Retinal pigment epithelial cell (primary cell): ENCODE data around the gene LMAN2.

Source experiments
- DNase-seq: peaks from one replicate; pipeline ENCODE4 v3.0.0-alpha.2; 2010; ENCODE audit warnings: low read depth
- H3K4me3 ChIP-seq: 2 replicates; pipeline ENCODE4 v1.5.1; 2011; ENCODE audit warnings: mild to moderate bottlenecking, low read length, control low read depth, moderate library complexity
- TF ChIP-seq, protein P1 (sequence below): conservative IDR thresholded peaks from 2 replicates; pipeline ENCODE4 v1.5.1; 2011; ENCODE audit warnings: low read depth, low read length, control low read depth, inconsistent platforms

Gene LMAN2

DNA sequence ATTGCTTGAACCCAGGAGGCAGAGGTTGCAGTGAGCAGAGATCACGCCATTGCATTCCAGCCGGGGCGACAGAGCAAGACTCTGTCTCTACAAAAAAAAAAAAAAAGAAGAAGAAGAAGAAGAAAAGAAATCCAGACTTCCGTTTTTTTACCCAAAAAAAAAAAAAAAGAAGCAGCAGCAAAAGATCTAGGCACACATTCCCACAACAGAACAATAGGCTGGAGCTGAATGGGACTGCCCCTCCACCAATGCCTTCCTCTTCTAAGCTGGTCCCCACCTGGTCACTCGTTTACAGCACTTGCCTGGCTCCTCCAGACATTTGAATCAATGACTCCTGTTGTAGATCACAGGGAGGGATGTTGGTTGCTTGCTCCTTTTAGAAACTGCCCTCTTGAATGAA, 1.6 kb upstream of the LMAN2 start:
- no peak for DNase-seq
- TF ChIP-seq, protein P1, sequence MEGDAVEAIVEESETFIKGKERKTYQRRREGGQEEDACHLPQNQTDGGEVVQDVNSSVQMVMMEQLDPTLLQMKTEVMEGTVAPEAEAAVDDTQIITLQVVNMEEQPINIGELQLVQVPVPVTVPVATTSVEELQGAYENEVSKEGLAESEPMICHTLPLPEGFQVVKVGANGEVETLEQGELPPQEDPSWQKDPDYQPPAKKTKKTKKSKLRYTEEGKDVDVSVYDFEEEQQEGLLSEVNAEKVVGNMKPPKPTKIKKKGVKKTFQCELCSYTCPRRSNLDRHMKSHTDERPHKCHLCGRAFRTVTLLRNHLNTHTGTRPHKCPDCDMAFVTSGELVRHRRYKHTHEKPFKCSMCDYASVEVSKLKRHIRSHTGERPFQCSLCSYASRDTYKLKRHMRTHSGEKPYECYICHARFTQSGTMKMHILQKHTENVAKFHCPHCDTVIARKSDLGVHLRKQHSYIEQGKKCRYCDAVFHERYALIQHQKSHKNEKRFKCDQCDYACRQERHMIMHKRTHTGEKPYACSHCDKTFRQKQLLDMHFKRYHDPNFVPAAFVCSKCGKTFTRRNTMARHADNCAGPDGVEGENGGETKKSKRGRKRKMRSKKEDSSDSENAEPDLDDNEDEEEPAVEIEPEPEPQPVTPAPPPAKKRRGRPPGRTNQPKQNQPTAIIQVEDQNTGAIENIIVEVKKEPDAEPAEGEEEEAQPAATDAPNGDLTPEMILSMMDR, result no peak

GRCh38 chr5:177350776-177351391, 584 bp downstream of the LMAN2 start:
- TF ChIP-seq, protein P1, result no peak
- no peak for DNase-seq

More for the DNA sequence above, 1.6 kb upstream of the LMAN2 start:
- no peak overlapping the region for H3K4me3 ChIP-seq

GRCh38 chr5:177349762-177350161, 1.7 kb downstream of the LMAN2 start:
- H3K4me3 ChIP-seq, result peak overlapping the region; percentile 84
- TF ChIP-seq, protein P1, result no peak
- DNase-seq, result no peak

More at GRCh38 chr5:177350776-177351391, 584 bp downstream of the LMAN2 start:
- peak overlapping the region; percentile 84 for H3K4me3 ChIP-seq

DNA sequence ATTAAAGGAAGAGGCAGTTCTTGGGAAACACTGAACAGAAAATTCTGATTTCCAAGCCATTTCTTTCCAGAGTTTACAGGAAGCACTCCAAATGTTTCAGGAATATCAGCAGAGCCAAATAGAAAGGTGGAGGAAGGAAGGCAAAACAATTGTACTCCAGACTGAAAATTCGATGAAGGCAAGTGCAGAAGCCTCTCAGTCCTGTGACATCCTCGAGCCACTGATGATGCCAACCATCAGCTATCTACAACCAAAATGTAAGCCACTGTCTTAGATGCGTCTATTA, 2.2 kb downstream of the LMAN2 start:
- TF ChIP-seq, protein P1, result no peak
- no peak for DNase-seq
- no peak overlapping the region for H3K4me3 ChIP-seq

DNA sequence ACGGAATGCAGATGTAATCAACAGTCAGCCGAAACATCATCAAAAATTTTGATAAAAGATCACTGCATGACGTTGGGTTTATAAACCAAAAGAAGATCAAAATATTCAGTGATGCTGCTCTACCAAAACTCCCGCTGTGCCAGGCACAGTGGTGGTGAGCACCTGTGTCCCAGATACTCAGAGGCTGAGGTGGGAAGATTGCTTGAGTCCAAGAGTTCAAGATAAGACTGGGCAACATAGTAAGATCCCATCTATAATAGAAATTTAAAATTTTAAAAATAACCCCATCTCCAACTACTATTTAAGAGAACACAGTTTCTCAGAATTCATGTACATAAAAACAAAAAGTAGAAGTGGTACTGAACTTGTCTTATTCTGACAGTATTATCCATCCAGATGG, 3.8 kb downstream of the LMAN2 start:
- no peak for DNase-seq
- TF ChIP-seq, protein P1, result no peak
- no peak overlapping the region for H3K4me3 ChIP-seq

DNA sequence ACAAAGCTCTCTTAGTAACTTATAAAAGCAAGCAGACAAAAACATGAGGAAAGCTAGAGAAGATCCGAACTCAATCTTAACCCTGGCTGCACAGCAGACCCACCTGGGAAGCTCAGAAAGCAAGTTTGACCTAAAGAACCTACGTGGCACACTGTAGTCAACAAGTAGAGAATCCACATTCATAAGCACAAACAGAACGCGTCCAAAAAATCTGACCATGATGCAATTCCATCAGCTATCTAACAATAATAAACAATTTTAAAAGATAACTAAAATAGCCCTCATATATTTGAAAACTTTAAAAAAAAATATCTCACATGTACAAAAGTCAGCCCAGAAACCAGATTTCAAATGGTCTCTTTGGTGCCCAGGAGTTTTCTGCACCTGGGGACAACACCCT, 4.6 kb downstream of the LMAN2 start:
- DNase-seq, result no peak
- H3K4me3 ChIP-seq, result no peak overlapping the region
- TF ChIP-seq, protein P1, result no peak

DNA sequence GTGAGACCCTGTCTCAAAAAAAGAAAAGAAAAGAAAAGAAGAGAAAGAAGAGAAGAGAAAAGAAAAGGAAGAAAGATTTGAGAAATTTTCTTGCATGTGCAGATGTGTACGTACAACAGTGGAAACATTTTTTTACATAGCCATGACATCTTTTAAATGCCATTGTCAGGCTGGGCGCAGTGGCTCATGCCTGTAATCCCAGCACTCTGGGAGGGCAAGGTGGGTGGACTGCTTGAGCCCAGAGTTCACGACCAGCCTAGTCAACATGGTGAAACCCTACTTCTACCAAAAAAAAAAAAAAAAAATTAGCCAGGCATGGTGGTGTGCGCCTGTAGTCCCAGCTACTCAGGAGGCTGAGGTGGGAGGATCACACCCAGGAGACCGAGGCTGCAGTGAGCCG, 6.6 kb downstream of the LMAN2 start:
- TF ChIP-seq, protein P1, result no peak

More for the DNA sequence above, 6.6 kb downstream of the LMAN2 start:
- no peak for DNase-seq
- no peak overlapping the region for H3K4me3 ChIP-seq
